HuH-7.5 (cell line): ENCODE data around the gene SLC25A42.
"Not testable (repeated sequence)": the region's sequence is repeated elsewhere in the genome, so short reads cannot be mapped to it uniquely, and the experiment has no call there.

Source experiments
- DNase-seq: peaks from one replicate; pipeline ENCODE4 v3.0.0; 2011; ENCODE audit warnings: low spot score

Gene SLC25A42

GRCh38 chr19:19105365-19106055 is 41.7 kb downstream of the SLC25A42 start:
- DNase-seq: peak; percentile 77

- no peak for DNase-seq
Measured at GRCh38 chr19:19106056-19106551, 42.3 kb downstream of the SLC25A42 start.

DNA sequence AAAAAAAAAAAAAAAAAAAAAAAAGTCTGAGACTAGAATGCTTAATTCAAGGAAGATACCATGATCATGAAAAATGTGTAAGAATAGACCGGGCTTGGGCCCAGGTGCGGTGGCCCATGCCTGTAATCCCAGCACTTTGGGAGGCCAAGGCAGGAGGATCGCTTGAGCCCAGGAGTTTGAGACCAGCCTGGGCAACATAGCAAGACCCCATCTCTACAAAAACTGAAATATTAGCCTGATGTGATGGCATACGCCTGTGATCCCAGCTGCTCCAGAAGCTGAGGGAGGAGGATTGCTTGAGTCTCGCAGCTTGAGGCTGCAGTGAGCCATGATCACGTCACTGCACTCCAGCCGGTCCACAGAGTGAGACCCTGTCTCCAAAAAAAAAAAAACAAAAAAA is 43.1 kb downstream of the SLC25A42 start:
- not testable (repeated sequence) for DNase-seq

DNA sequence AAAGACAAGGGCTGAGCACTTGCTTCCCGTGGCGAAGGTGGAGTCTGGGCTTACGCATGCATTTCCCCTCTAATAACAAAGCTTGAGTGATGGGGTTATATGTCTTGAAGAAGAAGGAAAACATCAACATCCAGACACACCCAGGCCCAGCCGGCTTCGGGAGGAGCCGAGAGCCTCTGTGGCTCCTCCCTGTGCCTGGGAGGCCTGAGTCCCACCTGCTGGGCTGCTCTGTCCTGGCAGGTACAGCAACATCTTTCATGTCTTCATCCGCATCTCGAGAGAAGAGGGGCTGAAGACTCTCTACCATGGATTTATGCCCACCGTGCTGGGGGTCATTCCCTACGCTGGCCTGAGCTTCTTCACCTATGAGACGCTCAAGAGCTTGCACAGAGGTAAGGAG is 43.9 kb downstream of the SLC25A42 start:
- DNase-seq: no peak

GRCh38 chr19:19109601-19110000 is 45.8 kb downstream of the SLC25A42 start:
- no peak for DNase-seq

DNA sequence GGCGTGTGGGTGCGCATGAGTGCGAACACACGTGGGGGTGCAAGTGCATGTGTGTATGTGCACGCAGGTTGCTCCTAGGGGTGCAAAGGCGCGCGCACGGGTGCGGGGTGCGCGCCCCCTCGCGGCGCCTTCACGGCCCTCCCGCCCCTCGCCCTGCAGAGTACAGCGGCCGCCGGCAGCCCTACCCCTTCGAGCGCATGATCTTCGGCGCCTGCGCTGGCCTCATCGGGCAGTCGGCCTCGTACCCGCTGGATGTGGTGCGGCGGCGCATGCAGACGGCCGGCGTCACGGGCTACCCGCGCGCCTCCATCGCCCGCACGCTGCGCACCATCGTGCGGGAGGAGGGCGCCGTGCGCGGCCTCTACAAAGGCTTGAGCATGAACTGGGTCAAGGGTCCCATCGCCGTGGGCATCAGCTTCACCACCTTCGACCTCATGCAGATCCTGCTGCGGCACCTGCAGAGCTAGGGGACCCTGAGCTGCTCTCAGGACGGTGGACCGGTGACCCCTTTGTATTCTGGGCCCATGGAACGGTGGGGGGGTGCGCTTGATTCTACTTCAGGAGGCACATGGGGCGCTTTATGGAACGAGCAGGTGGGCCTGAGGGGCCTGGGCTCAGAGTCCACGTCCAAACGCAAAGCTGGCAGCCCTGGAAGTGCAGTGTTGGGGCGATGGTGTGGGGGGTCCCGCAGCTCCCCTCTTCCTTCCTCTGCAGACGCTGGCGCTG is 46.8 kb downstream of the SLC25A42 start:
- DNase-seq: no peak

- no peak for DNase-seq
Measured at GRCh38 chr19:19111136-19111835, 47.5 kb downstream of the SLC25A42 start.

DNA sequence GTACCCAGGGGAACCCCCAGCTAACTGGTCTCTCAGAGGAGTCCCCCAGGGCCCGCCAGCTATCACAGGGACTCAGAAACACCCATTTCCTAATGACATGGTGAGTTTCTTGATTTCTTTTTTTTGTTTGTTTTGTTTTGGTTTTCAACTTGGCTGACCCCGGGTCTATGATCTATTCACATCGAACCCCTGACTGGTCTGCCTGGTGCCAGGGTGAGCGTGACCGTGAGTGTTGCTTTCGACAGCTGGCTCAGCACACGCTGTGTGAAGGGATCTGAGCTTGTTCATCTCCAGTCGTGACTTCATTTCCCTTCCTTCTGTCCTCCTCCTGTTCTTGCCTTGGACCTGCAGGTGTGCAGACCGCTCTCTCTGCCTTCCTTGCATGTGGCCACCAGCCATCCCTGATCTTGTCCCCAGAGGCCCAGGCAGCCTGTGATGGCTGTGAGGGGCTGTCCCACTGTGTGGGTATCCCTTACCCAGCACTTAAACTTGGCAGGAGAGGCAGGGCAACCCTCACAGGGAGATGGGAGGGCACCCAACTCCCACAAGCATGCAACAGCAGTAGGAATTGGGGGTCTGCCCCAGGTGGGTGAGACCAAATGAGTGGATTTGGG is 48.3 kb downstream of the SLC25A42 start:
- no peak for DNase-seq

GRCh38 chr19:19113040-19113626 is 49.3 kb downstream of the SLC25A42 start:
- DNase-seq: peak; percentile 66

DNA sequence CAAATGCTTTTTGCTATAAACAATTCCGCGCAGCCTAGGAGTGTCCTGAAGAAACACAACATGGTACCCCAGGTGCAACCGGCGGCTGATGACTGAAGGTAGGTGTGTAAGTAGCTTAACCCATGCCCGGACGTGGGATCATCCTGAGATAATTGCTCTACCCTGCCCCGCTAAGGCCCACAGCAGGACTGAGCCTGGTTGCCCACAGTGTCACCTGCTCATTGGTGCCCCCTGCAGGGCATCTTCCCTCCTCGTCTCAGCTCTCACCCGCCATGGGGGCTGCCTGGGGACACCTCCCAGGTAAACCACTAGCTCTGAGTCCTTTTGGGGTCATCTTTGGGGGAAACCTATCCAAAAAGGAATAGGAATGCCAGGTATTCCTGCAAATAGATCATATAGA is 52.2 kb downstream of the SLC25A42 start:
- peak; percentile 96 for DNase-seq

- no peak for DNase-seq
Measured at GRCh38 chr19:19119325-19120237, 55.8 kb downstream of the SLC25A42 start.

- DNase-seq: no peak
Measured at GRCh38 chr19:19120308-19121231, 56.8 kb downstream of the SLC25A42 start.

GRCh38 chr19:19121371-19121770 is 57.6 kb downstream of the SLC25A42 start:
- no peak for DNase-seq

- no peak for DNase-seq
Measured at GRCh38 chr19:19122902-19123301, 59.1 kb downstream of the SLC25A42 start.

- DNase-seq: no peak
Measured at GRCh38 chr19:19123386-19123785, 59.6 kb downstream of the SLC25A42 start.

GRCh38 chr19:19126102-19126501 is 62.3 kb downstream of the SLC25A42 start:
- no peak for DNase-seq

DNA sequence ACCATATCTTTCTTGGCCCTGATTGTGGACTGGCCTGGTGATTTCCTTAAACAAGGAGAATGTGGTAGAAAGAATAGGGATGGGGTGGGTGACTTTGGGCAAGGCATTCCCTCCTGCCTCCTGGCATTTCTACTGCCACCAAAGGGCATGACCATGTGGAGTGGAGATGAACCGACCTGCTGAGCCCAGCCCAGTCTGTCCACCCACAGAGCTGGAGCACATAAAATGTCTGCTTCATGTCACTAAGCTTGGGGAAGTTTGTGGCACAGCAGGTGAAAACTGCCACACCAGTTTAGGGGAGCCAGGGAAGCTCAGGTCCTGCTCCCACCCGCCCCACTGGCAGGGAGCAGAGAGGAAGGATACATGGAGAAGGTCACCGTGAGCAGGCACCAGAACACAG is 68.2 kb downstream of the SLC25A42 start:
- no peak for DNase-seq

DNA sequence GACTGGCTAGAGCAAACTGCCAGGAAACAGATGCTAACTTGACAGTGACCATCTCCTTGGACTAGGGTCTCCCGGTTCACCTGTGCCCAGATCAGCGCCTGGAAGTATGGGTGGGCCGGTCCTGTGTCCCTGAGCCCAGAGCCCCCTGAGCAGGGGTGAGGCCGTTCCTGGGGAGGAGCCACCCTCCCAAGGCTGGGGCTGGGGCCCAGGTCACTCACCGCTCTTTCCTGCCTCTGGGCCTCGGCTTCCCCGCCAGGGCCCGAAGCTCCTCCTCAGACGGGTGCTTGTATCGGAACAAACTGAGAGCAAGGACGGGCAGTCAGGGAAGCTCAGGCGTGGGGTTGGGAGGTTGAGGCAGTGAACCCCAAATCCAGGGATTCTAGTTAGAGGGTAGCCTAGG is 69.1 kb downstream of the SLC25A42 start:
- no peak for DNase-seq

- DNase-seq: no peak
Measured at GRCh38 chr19:19133985-19134384, 70.2 kb downstream of the SLC25A42 start.

DNA sequence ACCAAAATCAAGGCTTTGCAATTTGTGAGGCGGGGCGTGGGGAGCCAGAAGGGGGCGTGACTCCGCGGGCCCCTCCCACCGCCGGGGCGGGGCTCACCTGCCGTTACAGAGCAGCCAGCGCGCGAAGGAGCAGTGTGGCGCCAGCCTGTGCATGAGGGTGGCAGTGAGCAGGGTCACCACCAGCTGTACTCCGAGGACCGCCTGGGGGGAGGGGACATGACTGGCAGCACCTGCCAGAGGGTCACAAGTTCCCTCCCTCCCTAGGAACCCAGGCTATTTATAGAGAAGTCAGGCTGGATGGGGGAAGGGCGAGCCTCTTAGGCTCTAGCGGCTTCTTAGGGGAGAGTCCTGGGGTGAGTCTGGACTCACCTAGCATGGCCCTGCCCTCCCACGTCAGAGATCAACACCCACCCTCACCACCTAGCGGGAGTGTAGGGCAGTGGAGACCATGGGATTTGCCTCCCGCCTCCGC is 70.9 kb downstream of the SLC25A42 start:
- no peak for DNase-seq
